Activated CD4-positive, alpha-beta T cell treated with anti-CD3 and anti-CD28 coated beads for 48 hours (primary cell): ENCODE measurements around the gene BRAP.
A peak's percentile ranks its signal among the peaks of the same experiment; 100 is the strongest.
"Not testable (repeated sequence)": the region's sequence is repeated elsewhere in the genome, so short reads cannot be mapped to it uniquely, and the experiment has no call there.

Experiments used
- DNase-seq: peaks from one replicate; pipeline ENCODE4 v3.0.0-alpha.2; 2020

BRAP gene

GRCh38 chr12:111605911-111606766 lies 79.6 kb downstream of the BRAP start:
- DNase-seq = no peak

- not testable (repeated sequence) for DNase-seq
These were observed 82.9 kb downstream of the BRAP start for GRCh38 chr12:111602857-111603256.

- DNase-seq = no peak
These were observed 83.4 kb downstream of the BRAP start for GRCh38 chr12:111602348-111602747.

GRCh38 chr12:111600986-111601385 lies 84.8 kb downstream of the BRAP start:
- not testable (repeated sequence) for DNase-seq

GRCh38 chr12:111600205-111600642 lies 85.5 kb downstream of the BRAP start:
- DNase-seq = no peak

- peak; percentile 92 for DNase-seq
These were observed 86.1 kb downstream of the BRAP start for GRCh38 chr12:111599453-111600204.

- peak; percentile 69 for DNase-seq
These were observed 86.9 kb downstream of the BRAP start, which contains the start of gene ATXN2 for GRCh38 chr12:111598637-111599452. ATXN2 (minus strand) TSS chr12:111599315; CDS start chr12:111599034, 281 bp downstream.

GRCh38 chr12:111597831-111598636 lies 87.7 kb downstream of the BRAP start:
- peak; percentile 33 for DNase-seq

GRCh38 chr12:111596985-111597830 lies 88.5 kb downstream of the BRAP start:
- DNase-seq = peak; percentile 41

- DNase-seq = not testable (repeated sequence)
These were observed 90.4 kb downstream of the BRAP start for GRCh38 chr12:111595341-111595835.
